Mesenchymal stem cell (in vitro differentiated cells and primary cell): Measurements from ENCODE around the gene HYDIN.

Experiments
- DNase-seq: peaks from one replicate; pipeline ENCODE4 v3.0.0-alpha.2; 2013
- H2AFZ ChIP-seq: one replicate; pipeline ENCODE4 v1.6.1; 2013; ENCODE audit warnings: low read depth, mild to moderate bottlenecking, control low read depth, inconsistent platforms, low read length, moderate library complexity
- H2AK5ac ChIP-seq: 2 replicates; pipeline ENCODE4 v1.6.1; 2013; ENCODE audit warnings: low read length, moderate library complexity, mild to moderate bottlenecking, inconsistent platforms; ENCODE audit not compliant: severe bottlenecking
- H2BK120ac ChIP-seq: one replicate; pipeline ENCODE4 v1.6.1; 2013; ENCODE audit warnings: low read depth, mild to moderate bottlenecking, inconsistent platforms, low read length, moderate library complexity
- H2BK12ac ChIP-seq, 2 experiments: one replicate each; pipeline ENCODE4 v1.6.1; 2013; ENCODE audit warnings: inconsistent platforms in 2 of 2, low read length in 2 of 2, mild to moderate bottlenecking in 2 of 2, moderate library complexity in 2 of 2, control low read depth in 1 of 2
- H2BK15ac ChIP-seq: one replicate; pipeline ENCODE4 v1.6.1; 2013; ENCODE audit warnings: mild to moderate bottlenecking, low read depth, inconsistent platforms; ENCODE audit not compliant: poor library complexity, severe bottlenecking
- H2BK5ac ChIP-seq: 2 replicates; pipeline ENCODE4 v1.6.1; 2013; ENCODE audit warnings: low read depth, mild to moderate bottlenecking, low read length, control low read depth, inconsistent platforms; ENCODE audit not compliant: poor library complexity, severe bottlenecking
- H3K14ac ChIP-seq, 2 experiments: one replicate each; pipeline ENCODE4 v1.6.1; 2013; ENCODE audit warnings: inconsistent platforms in 2 of 2, low read length in 2 of 2, control low read depth in 1 of 2, mild to moderate bottlenecking in 1 of 2, moderate library complexity in 1 of 2
- H3K18ac ChIP-seq, 2 experiments: one replicate each; pipeline ENCODE4 v1.6.1; 2013; ENCODE audit warnings: inconsistent platforms in 2 of 2, low read length in 2 of 2, control low read depth in 1 of 2, low read depth in 1 of 2, mild to moderate bottlenecking in 1 of 2
- H3K23ac ChIP-seq, 2 experiments: one replicate each; pipeline ENCODE4 v1.6.1; 2013; ENCODE audit warnings: inconsistent platforms in 2 of 2, low read length in 2 of 2, mild to moderate bottlenecking in 2 of 2, moderate library complexity in 2 of 2, control low read depth in 1 of 2
- H3K27ac ChIP-seq: 2 replicates; pipeline ENCODE4 v1.5.1; 2013; ENCODE audit warnings: mild to moderate bottlenecking, moderate library complexity, low read length, control low read depth, inconsistent platforms; ENCODE audit not compliant: poor library complexity, severe bottlenecking
- H3K27me3 ChIP-seq, 2 experiments: 2 replicates each; pipeline versions ENCODE4 v1.6.1 to v1.7.0; 2013; ENCODE audit warnings: low read length in 2 of 2, mild to moderate bottlenecking in 2 of 2, moderate library complexity in 2 of 2, control low read depth in 1 of 2, inconsistent platforms in 1 of 2; ENCODE audit not compliant: control insufficient read depth in 1 of 2, insufficient read depth in 1 of 2
- H3K36me3 ChIP-seq, 2 experiments: 2 replicates each; pipeline versions ENCODE4 v1.6.1 to v1.7.0; 2013; ENCODE audit warnings: low read length in 2 of 2, control low read depth in 1 of 2, inconsistent platforms in 1 of 2, low read depth in 1 of 2, mild to moderate bottlenecking in 1 of 2; ENCODE audit not compliant: insufficient read depth in 2 of 2, control insufficient read depth in 1 of 2
- H3K4ac ChIP-seq, 2 experiments: one replicate each; pipeline ENCODE4 v1.6.1; 2013; ENCODE audit warnings: inconsistent platforms in 2 of 2, low read length in 2 of 2, mild to moderate bottlenecking in 2 of 2, moderate library complexity in 2 of 2, control low read depth in 1 of 2, low read depth in 1 of 2
- H3K4me1 ChIP-seq: 2 replicates; pipeline ENCODE4 v1.6.1; 2013; ENCODE audit warnings: low read depth, low read length, control low read depth; ENCODE audit not compliant: control insufficient read depth, insufficient read depth
- H3K4me2 ChIP-seq: 2 replicates; pipeline ENCODE4 v1.6.1; 2013; ENCODE audit warnings: low read length, mild to moderate bottlenecking, inconsistent platforms; ENCODE audit not compliant: poor library complexity, severe bottlenecking
- H3K4me3 ChIP-seq, 2 experiments: 2 replicates each; pipeline versions ENCODE4 v1.5.1 to v1.7.0; 2013; ENCODE audit warnings: low read length in 2 of 2, mild to moderate bottlenecking in 2 of 2, control low read depth in 1 of 2, low read depth in 1 of 2; ENCODE audit not compliant: insufficient read depth in 1 of 2
- H3K79me1 ChIP-seq: replicated peaks from 2 replicates; pipeline ENCODE4 v1.6.1; 2013; ENCODE audit warnings: mild to moderate bottlenecking, control low read depth, low read length, inconsistent platforms; ENCODE audit not compliant: poor library complexity, severe bottlenecking
- H3K9ac ChIP-seq: 2 replicates; pipeline ENCODE4 v1.7.0; 2013; ENCODE audit warnings: mild to moderate bottlenecking, low read length, moderate library complexity
- H3K9me3 ChIP-seq: 2 replicates; pipeline ENCODE4 v1.7.0; 2013; ENCODE audit warnings: mild to moderate bottlenecking, low read length; ENCODE audit not compliant: control insufficient read depth
- H4K8ac ChIP-seq: one replicate; pipeline ENCODE4 v1.6.1; 2013; ENCODE audit warnings: inconsistent platforms, mild to moderate bottlenecking, low read length, moderate library complexity
- H4K91ac ChIP-seq: one replicate; pipeline ENCODE4 v1.6.1; 2013; ENCODE audit warnings: mild to moderate bottlenecking, low read length, inconsistent platforms
- WGBS: methylation state at CpG from one replicate; pipeline ENCODE4 v1.1.7; 2013; ENCODE audit warnings: mixed read lengths; 5-methylcytosine and 5-hydroxymethylcytosine counted together

Gene HYDIN

GRCh38 chr16:71188956-71189712 is 41.4 kb downstream of the HYDIN start:
- no peak overlapping the region for H3K27ac ChIP-seq

GRCh38 chr16:71185347-71185746 is 45.2 kb downstream of the HYDIN start:
- 64% methylated on average over 1 of the region's 1 CpG for WGBS

More at GRCh38 chr16:71188956-71189712, 41.4 kb downstream of the HYDIN start:
- 82% methylated on average over 8 of the region's 9 CpGs for WGBS
- H2BK5ac ChIP-seq, result no peak overlapping the region
- no peak overlapping the region for H3K14ac ChIP-seq
- DNase-seq, result no peak
- no peaks in the 10 kb centered on the region for H3K27me3 ChIP-seq
- no peaks in the 10 kb centered on the region for H3K36me3 ChIP-seq
- no peaks in the 10 kb centered on the region for H3K9me3 ChIP-seq
- H2AFZ ChIP-seq, result no peak overlapping the region
- H3K9ac ChIP-seq, result no peak overlapping the region
- H3K4ac ChIP-seq, result no peak overlapping the region
- no peak overlapping the region for H4K8ac ChIP-seq
- no peaks in the 10 kb centered on the region for H3K4me1 ChIP-seq
- H2BK12ac ChIP-seq, result no peak overlapping the region
- no peak overlapping the region for H2BK15ac ChIP-seq
- no peak overlapping the region for H3K23ac ChIP-seq
- H3K18ac ChIP-seq, result no peak overlapping the region
- H2BK120ac ChIP-seq, result no peak overlapping the region
- H3K4me2 ChIP-seq, result no peak overlapping the region
- H2AK5ac ChIP-seq, result no peak overlapping the region
- H3K4me3 ChIP-seq, result no peak overlapping the region
- H3K79me1 ChIP-seq, result no peaks in the 10 kb centered on the region
- H4K91ac ChIP-seq, result no peak overlapping the region

GRCh38 chr16:71179569-71179968 is 51.0 kb downstream of the HYDIN start:
- no peaks in the 10 kb centered on the region for H3K36me3 ChIP-seq
- no peak overlapping the region for H3K18ac ChIP-seq
- H3K27ac ChIP-seq, result no peak overlapping the region
- H2BK12ac ChIP-seq, result no peak overlapping the region
- H3K79me1 ChIP-seq, result no peaks in the 10 kb centered on the region
- no peak overlapping the region for H3K4me3 ChIP-seq
- no peak overlapping the region for H3K14ac ChIP-seq
- no peak overlapping the region for H3K9ac ChIP-seq
- no peaks in the 10 kb centered on the region for H3K27me3 ChIP-seq
- H4K8ac ChIP-seq, result no peak overlapping the region
- H2BK5ac ChIP-seq, result no peak overlapping the region
- no peak for DNase-seq
- 37% methylated on average over 1 of the region's 3 CpGs for WGBS
- H3K4ac ChIP-seq, result no peak overlapping the region
- no peak overlapping the region for H3K23ac ChIP-seq
- no peak overlapping the region for H3K4me2 ChIP-seq
- no peak overlapping the region for H2AK5ac ChIP-seq
- H2BK120ac ChIP-seq, result no peak overlapping the region
- H3K4me1 ChIP-seq, result no peaks in the 10 kb centered on the region
- no peak overlapping the region for H4K91ac ChIP-seq
- no peak overlapping the region for H2BK15ac ChIP-seq
- H3K9me3 ChIP-seq, result peaks cover 21% of the 10 kb centered on the region
- H2AFZ ChIP-seq, result no peak overlapping the region

More at GRCh38 chr16:71185347-71185746, 45.2 kb downstream of the HYDIN start:
- Histone ChIP-seq H3K4me3 (no peak overlapping the region), H3K4me1 (no peaks in the 10 kb centered on the region), H2BK5ac (no peak overlapping the region), H2BK120ac (no peak overlapping the region), H2AFZ (no peak overlapping the region), H3K4me2 (no peak overlapping the region), H2BK12ac (no peak overlapping the region), H3K9ac (no peak overlapping the region), H3K23ac (no peak overlapping the region), H4K8ac (no peak overlapping the region), H3K9me3 (peaks cover 21% of the 10 kb centered on the region), H3K18ac (no peak overlapping the region), H2BK15ac (no peak overlapping the region), H3K4ac (no peak overlapping the region), H3K14ac (no peak overlapping the region), H3K79me1 (no peaks in the 10 kb centered on the region), H3K36me3 (no peaks in the 10 kb centered on the region), H3K27me3 (no peaks in the 10 kb centered on the region), H4K91ac (no peak overlapping the region), H2AK5ac (no peak overlapping the region), H3K27ac (no peak overlapping the region)
- no peak for DNase-seq

GRCh38 chr16:71172481-71173207 is 57.9 kb downstream of the HYDIN start:
- Histone ChIP-seq H4K8ac (no peak overlapping the region), H3K23ac (no peak overlapping the region), H3K27me3 (no peaks in the 10 kb centered on the region), H3K79me1 (no peaks in the 10 kb centered on the region), H3K4me2 (no peak overlapping the region), H2BK120ac (no peak overlapping the region), H3K27ac (no peak overlapping the region), H2AFZ (no peak overlapping the region), H2BK12ac (no peak overlapping the region), H3K36me3 (no peaks in the 10 kb centered on the region), H3K9ac (no peak overlapping the region), H4K91ac (no peak overlapping the region), H3K14ac (no peak overlapping the region), H2AK5ac (no peak overlapping the region), H3K4ac (no peak overlapping the region), H3K4me1 (no peaks in the 10 kb centered on the region), H3K9me3 (peaks cover 2% of the 10 kb centered on the region), H3K4me3 (no peak overlapping the region), H2BK5ac (no peak overlapping the region), H2BK15ac (no peak overlapping the region), H3K18ac (no peak overlapping the region)
- DNase-seq, result no peak
- WGBS, result 81% methylated on average over 6 of the region's 6 CpGs
